GM19468 (cell line): ENCODE data around the gene ZNF132.
"Not testable (repeated sequence)": the region's sequence is repeated elsewhere in the genome, so short reads cannot be mapped to it uniquely, and the experiment has no call there.

Source experiments
- ATAC-seq: cut with Tn5 transposase; IDR thresholded peaks from one replicate; pipeline ENCODE4 v1.9.1; 2021; ENCODE audit warnings: mild to moderate bottlenecking, moderate library complexity, moderate number of reproducible peaks; ENCODE audit not compliant: unreplicated experiment; ENCODE audit errors: extremely low read depth

Gene ZNF132

GRCh38 chr19:58408152-58409009 lies 31.6 kb downstream of the ZNF132 start, which contains the start of gene ZNF584:
TSS of gene ZNF584 (plus strand) at chr19:58408649. CDS start at chr19:58409148, 499 bp downstream.
- peak; percentile 76 for ATAC-seq

- ATAC-seq = no peak
Measured at GRCh38 chr19:58407658-58408151, 32.2 kb downstream of the ZNF132 start.

GRCh38 chr19:58406818-58407657 lies 32.9 kb downstream of the ZNF132 start:
- no peak for ATAC-seq

- not testable (repeated sequence) for ATAC-seq
Measured at GRCh38 chr19:58403920-58404478, 36.0 kb downstream of the ZNF132 start.

GRCh38 chr19:58401840-58402421 lies 38.0 kb downstream of the ZNF132 start:
- no peak for ATAC-seq

GRCh38 chr19:58400916-58401839 lies 38.8 kb downstream of the ZNF132 start:
- peak; percentile 97 for ATAC-seq

GRCh38 chr19:58400316-58400915 lies 39.5 kb downstream of the ZNF132 start:
- ATAC-seq = no peak

- no peak for ATAC-seq
Measured at GRCh38 chr19:58399903-58400302, 40.0 kb downstream of the ZNF132 start.

GRCh38 chr19:58398545-58398944 lies 41.4 kb downstream of the ZNF132 start:
- ATAC-seq = no peak

GRCh38 chr19:58398087-58398486 lies 41.9 kb downstream of the ZNF132 start:
- ATAC-seq = no peak

- no peak for ATAC-seq
Measured at GRCh38 chr19:58397533-58398037, 42.4 kb downstream of the ZNF132 start.

GRCh38 chr19:58396691-58397532 lies 43.0 kb downstream of the ZNF132 start:
- ATAC-seq = no peak

- no peak for ATAC-seq
Measured at GRCh38 chr19:58395979-58396627, 43.9 kb downstream of the ZNF132 start.

- no peak for ATAC-seq
Measured at GRCh38 chr19:58395220-58395978, 44.6 kb downstream of the ZNF132 start, which contains the start of gene RNF225. TSS of gene RNF225 (plus strand) at chr19:58395656. CDS start at chr19:58396090, 434 bp downstream.

- no peak for ATAC-seq
Measured at GRCh38 chr19:58394821-58395219, 45.1 kb downstream of the ZNF132 start.

- ATAC-seq = no peak
Measured at GRCh38 chr19:58393725-58394033, 46.3 kb downstream of the ZNF132 start.
